ENCODE data around the gene OPN5.

- TF ChIP-seq CTCF (IDR thresholded peaks at IDR 0.05; ENCODE audit: low read length) (peak; percentile 90), EZH2phosphoT487 (IDR thresholded peaks at IDR 0.05; ENCODE audit: low read length) (no peak)
Measured at GRCh38 chr6:47787620-47788497, 6.0 kb downstream of the OPN5 start.

Measured in MM.1S (cell line).